Measurements from ENCODE around the gene DPYD. TPM values are rescaled to one million over a fixed set of nuclear protein-coding genes. Genes with fewer than 3 reads are reported as not detected.

DPYD gene
- total and polyA plus RNA-seq, 4 donors, result 17.7 to 99.3 (median 74.4) TPM

DNA sequence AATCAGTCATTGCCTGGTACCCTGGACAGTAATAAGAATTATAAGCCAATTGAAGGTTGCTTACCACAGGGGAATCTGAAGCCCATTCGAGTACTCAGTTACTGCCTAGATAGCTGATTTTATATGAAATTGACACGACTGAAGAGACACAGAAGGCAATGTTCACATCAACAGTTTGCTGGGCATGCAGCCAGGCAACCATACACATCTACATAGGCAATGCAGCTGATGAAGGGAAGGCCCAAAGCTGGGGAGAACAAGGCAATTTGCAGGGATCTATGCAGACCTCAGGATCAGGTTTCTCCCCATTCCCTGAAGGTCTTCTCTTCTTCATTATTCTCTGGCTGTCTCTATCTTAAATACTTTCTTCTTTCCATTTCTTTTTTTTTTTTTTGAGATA, 750.5 kb downstream of the DPYD start:
- no peak for ATAC-seq (ENCODE audit: insufficient read depth, low FRiP score)
- H3K9me3 ChIP-seq (ENCODE audit: control insufficient read depth in 4 of 4, insufficient read depth in 3 of 4, low read length in 3 of 4), result peaks cover 0 to 2% (median 0%) of the 10 kb centered on the region in 4 donors
- no peak overlapping the region for H3K4me3 ChIP-seq
- DNase-seq, result peak; percentile 28 to 68 (median 30)
- no peak overlapping the region for H3K9ac ChIP-seq (ENCODE audit: insufficient read depth in 1 of 2, low read length in 2 of 2)
- H3K36me3 ChIP-seq (ENCODE audit: control insufficient read depth in 4 of 4, insufficient read depth in 4 of 4, low read length in 4 of 4), result peaks cover 0 to 1% (median 0%) of the 10 kb centered on the region in 4 donors
- no peak overlapping the region for H3K27ac ChIP-seq (ENCODE audit: low read depth in 1 of 2, low read length in 1 of 2)
- peaks cover 0 to 3% (median 0%) of the 10 kb centered on the region in 5 donors for H3K4me1 ChIP-seq (ENCODE audit: control insufficient read depth in 5 of 5, insufficient read depth in 5 of 5, low read length in 5 of 5)
- TF ChIP-seq, protein P1, sequence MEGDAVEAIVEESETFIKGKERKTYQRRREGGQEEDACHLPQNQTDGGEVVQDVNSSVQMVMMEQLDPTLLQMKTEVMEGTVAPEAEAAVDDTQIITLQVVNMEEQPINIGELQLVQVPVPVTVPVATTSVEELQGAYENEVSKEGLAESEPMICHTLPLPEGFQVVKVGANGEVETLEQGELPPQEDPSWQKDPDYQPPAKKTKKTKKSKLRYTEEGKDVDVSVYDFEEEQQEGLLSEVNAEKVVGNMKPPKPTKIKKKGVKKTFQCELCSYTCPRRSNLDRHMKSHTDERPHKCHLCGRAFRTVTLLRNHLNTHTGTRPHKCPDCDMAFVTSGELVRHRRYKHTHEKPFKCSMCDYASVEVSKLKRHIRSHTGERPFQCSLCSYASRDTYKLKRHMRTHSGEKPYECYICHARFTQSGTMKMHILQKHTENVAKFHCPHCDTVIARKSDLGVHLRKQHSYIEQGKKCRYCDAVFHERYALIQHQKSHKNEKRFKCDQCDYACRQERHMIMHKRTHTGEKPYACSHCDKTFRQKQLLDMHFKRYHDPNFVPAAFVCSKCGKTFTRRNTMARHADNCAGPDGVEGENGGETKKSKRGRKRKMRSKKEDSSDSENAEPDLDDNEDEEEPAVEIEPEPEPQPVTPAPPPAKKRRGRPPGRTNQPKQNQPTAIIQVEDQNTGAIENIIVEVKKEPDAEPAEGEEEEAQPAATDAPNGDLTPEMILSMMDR (IDR thresholded peaks at IDR 0.05; ENCODE audit: control extremely low read depth, extremely low read depth), result no peak
- no peaks in the 10 kb centered on the region for H3K27me3 ChIP-seq (ENCODE audit: control insufficient read depth in 3 of 3, insufficient read depth in 3 of 3, low read length in 2 of 3)
- 82 to 91% methylated on average over 2 of the region's 2 CpGs for WGBS, 2 donors

DNA sequence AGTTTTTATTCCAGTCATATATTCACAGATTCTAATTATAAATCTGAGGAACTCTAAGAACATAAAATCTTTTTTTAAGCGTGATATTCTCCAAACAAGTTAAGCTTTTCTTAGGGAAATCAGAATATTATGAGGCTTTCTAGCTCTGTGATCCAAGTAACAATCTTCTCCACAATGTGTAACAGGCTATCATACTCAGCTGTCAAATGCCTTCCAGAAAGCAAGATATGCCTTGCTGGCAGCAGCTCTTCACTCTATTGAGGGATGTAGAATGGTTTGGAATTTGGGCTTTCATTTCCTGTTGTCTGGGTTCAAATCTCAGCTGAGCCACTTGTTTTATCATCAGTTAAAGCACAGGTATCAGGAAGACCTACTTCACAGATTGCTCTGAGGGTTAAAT, 752.8 kb downstream of the DPYD start:
- ATAC-seq (ENCODE audit: insufficient read depth, low FRiP score) (no peak), DNase-seq (peak in 1 of 3 donors; percentile 12)
- peaks cover 0 to 1% (median 0%) of the 10 kb centered on the region in 5 donors for H3K4me1 ChIP-seq (ENCODE audit: control insufficient read depth in 5 of 5, insufficient read depth in 5 of 5, low read length in 5 of 5)
- no peak overlapping the region for H3K9ac ChIP-seq (ENCODE audit: insufficient read depth in 1 of 2, low read length in 2 of 2)
- H3K27me3 ChIP-seq (ENCODE audit: control insufficient read depth in 3 of 3, insufficient read depth in 3 of 3, low read length in 2 of 3), result no peaks in the 10 kb centered on the region
- TF ChIP-seq, protein P1 (IDR thresholded peaks at IDR 0.05; ENCODE audit: control extremely low read depth, extremely low read depth), result no peak
- peaks cover 0 to 1% (median 0%) of the 10 kb centered on the region in 4 donors for H3K36me3 ChIP-seq (ENCODE audit: control insufficient read depth in 4 of 4, insufficient read depth in 4 of 4, low read length in 4 of 4)
- H3K27ac ChIP-seq (ENCODE audit: low read depth in 1 of 2, low read length in 1 of 2), result no peak overlapping the region
- H3K9me3 ChIP-seq (ENCODE audit: control insufficient read depth in 4 of 4, insufficient read depth in 3 of 4, low read length in 3 of 4), result peaks cover 0 to 2% (median 0%) of the 10 kb centered on the region in 4 donors
- WGBS, 2 donors, result 96 to 97% methylated on average over 1 of the region's 1 CpG
- no peak overlapping the region for H3K4me3 ChIP-seq

DNA sequence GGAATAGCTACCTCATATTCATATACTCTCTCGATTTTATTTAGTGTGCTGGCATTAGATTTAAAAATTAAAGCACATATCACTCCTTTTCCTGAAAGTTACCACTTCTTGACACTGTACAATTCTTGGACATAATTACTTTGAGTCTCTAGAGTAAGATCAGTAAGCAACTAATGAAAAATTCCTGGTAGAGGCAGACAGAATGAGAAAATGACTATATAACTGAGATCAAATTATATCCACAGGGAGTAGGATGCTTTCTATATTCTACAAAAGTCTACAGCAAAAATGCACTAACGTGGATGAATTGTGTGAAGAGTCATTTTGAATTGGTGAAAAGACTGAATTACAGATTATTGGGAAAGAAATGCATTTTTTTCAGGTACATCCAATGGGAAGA, 753.6 kb downstream of the DPYD start:
- 85 to 91% methylated on average over 2 of the region's 2 CpGs for WGBS, 2 donors
- ATAC-seq (ENCODE audit: insufficient read depth, low FRiP score), result no peak

More for the DNA sequence above, 753.6 kb downstream of the DPYD start:
- H3K36me3 ChIP-seq (ENCODE audit: control insufficient read depth in 4 of 4, insufficient read depth in 4 of 4, low read length in 4 of 4), result peaks cover 0 to 1% (median 0%) of the 10 kb centered on the region in 4 donors
- H3K9me3 ChIP-seq (ENCODE audit: control insufficient read depth in 4 of 4, insufficient read depth in 3 of 4, low read length in 3 of 4), result peaks cover 0 to 2% (median 0%) of the 10 kb centered on the region in 4 donors
- H3K4me1 ChIP-seq (ENCODE audit: control insufficient read depth in 5 of 5, insufficient read depth in 5 of 5, low read length in 5 of 5), result peaks cover 0 to 1% (median 0%) of the 10 kb centered on the region in 5 donors
- H3K27ac ChIP-seq (ENCODE audit: low read depth in 1 of 2, low read length in 1 of 2), result no peak overlapping the region
- H3K9ac ChIP-seq (ENCODE audit: insufficient read depth in 1 of 2, low read length in 2 of 2), result no peak overlapping the region
- TF ChIP-seq, protein P1 (IDR thresholded peaks at IDR 0.05; ENCODE audit: control extremely low read depth, extremely low read depth), result no peak
- H3K4me3 ChIP-seq, result no peak overlapping the region
- H3K27me3 ChIP-seq (ENCODE audit: control insufficient read depth in 3 of 3, insufficient read depth in 3 of 3, low read length in 2 of 3), result no peaks in the 10 kb centered on the region
- DNase-seq, result no peak

Measured in lung (tissue), 12 donors.